Measurements from ENCODE around the gene IGLON5.

IGLON5 gene

DNA sequence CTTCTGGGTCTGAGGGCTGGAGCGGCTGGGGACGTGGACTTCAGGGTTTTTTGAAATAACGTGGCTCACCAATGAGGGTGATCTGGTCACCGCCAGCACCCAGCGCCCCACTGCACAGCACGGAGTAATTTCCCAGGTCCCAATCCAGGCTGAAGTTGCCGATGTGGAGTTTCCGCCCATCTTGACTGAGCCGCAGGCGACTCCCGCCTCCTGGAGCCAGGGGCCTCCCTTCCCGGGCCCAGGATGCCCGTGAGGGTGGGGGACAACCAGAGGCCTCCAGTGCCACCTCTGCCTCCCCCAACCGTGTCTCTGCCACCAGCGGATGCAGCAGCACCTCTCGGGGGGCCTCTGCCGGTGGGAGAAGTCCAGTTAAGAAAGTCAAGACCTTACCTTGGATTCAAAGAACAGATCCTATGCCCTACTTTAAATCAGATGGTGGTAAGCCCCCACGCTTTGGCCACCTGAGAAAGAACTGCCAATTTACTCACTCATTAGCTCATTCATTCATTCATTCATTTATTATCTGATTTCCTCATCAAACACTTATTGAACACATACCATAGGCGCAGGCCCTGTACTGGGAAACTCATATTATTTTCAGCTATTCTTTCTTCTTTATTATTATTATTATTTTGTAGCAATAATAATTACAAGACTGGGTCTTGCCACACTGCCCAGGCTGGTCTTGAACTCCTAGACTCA, 26.6 kb downstream of the IGLON5 start:
- TF ChIP-seq, protein P1, sequence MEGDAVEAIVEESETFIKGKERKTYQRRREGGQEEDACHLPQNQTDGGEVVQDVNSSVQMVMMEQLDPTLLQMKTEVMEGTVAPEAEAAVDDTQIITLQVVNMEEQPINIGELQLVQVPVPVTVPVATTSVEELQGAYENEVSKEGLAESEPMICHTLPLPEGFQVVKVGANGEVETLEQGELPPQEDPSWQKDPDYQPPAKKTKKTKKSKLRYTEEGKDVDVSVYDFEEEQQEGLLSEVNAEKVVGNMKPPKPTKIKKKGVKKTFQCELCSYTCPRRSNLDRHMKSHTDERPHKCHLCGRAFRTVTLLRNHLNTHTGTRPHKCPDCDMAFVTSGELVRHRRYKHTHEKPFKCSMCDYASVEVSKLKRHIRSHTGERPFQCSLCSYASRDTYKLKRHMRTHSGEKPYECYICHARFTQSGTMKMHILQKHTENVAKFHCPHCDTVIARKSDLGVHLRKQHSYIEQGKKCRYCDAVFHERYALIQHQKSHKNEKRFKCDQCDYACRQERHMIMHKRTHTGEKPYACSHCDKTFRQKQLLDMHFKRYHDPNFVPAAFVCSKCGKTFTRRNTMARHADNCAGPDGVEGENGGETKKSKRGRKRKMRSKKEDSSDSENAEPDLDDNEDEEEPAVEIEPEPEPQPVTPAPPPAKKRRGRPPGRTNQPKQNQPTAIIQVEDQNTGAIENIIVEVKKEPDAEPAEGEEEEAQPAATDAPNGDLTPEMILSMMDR (IDR thresholded peaks at IDR 0.05; ENCODE audit: low read depth, low read length), result no peak
- DNase-seq (ENCODE audit: low read depth in 2 of 2), result no peak
- no peak overlapping the region for H3K4me3 ChIP-seq (replicated peaks in 1 of 2; ENCODE audit: low read depth in 2 of 2, low read length in 2 of 2)

DNA sequence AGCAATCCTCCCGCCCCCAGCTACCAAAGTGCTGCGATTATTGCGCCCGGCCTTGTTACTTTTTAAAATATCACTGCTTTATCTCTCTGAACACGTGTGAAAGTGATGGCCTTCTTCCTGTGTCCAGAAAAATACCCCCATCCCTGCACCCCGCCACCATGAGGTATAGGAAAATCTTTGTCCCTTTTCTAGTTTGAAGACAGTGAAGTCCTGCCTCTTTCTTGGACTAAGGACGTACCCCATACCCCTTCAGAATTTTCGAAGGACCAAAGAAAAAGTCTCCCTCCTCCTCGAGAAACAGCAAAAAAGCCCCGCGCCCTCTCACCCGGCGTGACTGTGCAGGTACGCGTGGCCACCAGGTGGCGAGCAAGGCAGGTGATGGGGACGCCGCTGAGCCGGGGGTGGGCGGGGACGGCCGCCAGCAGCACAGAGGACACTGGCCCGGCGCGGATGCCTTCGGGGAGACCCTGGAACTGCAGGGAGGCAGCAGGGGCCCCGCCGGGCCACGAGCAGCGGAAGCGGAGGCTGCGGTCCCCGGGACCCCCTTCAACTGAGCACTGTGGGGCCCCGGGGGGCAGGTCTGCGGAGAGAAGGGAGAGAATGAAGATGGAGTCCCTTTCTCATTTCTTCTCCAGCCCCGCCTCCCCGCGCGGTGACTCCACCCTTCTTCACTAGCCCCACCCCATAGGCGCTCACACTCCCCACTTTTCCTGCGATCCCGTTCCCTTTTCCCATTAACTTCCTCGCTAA, 27.3 kb downstream of the IGLON5 start:
- H3K4me3 ChIP-seq (replicated peaks in 1 of 2; ENCODE audit: low read depth in 2 of 2, low read length in 2 of 2), result peak overlapping the region; percentile 63 to 66
- TF ChIP-seq, protein P1 (IDR thresholded peaks at IDR 0.05; ENCODE audit: low read depth, low read length), result peak; percentile 79
- peak; percentile 79 to 82 for DNase-seq (ENCODE audit: low read depth in 2 of 2)

DNA sequence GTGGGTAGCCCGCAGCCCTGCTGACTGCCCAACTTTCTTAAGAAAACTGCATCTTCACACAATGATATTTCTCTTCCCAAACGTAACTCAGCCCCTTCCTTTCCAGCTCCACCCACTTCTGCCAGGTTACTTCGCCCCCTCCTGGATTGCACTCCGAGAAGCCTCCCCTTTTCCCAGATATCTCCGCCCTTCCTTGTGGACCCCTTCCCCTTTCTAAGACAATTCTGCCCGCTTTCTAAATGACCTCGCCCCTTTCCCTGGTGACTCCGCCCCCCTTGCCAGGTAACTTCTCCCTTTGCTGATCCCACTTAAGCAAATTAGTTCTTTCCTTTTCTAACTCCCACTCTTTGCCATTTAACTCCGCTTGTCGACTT, 27.9 kb downstream of the IGLON5 start:
- H3K4me3 ChIP-seq (replicated peaks in 1 of 2; ENCODE audit: low read depth in 2 of 2, low read length in 2 of 2), result peak overlapping the region; percentile 63 to 66
- DNase-seq (ENCODE audit: low read depth in 2 of 2), result no peak
- TF ChIP-seq, protein P1 (IDR thresholded peaks at IDR 0.05; ENCODE audit: low read depth, low read length), result no peak

DNA sequence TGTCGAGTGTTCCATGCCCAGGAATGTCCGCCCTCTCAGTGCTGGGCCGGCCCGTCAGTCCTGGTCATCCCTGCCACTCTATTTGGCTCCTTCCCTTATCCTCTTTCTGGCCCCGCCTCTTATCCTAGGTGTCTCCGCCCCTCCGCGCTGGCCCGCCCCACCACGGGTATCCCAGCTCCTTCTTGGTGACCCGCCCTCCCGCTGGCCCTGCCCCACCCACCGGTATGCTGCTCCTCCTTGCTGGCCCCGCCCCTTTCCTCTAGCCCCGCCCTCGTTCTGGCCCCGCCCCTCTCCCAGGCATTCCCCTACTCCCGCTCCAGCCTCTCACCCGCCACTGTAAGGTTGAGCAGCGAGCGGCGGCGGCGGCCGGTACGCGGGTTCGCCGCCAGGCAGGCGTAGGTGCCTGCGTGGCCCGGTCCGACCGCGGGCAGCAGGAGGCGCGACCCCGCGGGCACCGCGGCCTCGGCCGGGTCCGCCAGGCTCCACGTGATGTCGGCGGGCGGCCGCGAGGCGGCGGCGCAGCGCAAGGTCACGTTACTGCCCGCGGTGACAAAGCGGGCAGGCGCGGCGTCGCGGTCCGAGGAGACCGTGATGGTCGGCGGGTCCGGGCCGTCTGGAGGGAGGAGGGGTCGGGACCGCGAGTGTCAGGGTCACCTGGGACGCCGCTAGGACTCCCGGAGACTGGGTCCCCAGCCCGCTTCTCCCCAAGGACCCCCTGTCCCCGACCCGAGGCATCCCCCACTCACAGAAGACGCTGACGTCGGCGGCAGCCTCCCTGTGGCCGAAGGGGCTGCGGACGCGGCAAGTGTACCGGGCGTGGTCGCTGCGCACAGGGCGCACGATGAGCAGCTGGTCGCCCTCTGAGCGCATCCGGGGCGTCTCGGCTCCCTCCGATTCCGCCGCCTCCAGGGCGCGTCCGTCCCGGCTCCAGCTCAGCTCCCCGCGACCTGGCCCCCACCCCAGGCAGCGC, 28.5 kb downstream of the IGLON5 start:
- TF ChIP-seq, protein P1 (IDR thresholded peaks at IDR 0.05; ENCODE audit: low read depth, low read length), result no peak
- DNase-seq (ENCODE audit: low read depth in 2 of 2), result peak; percentile 98 to 99
- peak overlapping the region; percentile 63 to 66 for H3K4me3 ChIP-seq (replicated peaks in 1 of 2; ENCODE audit: low read depth in 2 of 2, low read length in 2 of 2)

DNA sequence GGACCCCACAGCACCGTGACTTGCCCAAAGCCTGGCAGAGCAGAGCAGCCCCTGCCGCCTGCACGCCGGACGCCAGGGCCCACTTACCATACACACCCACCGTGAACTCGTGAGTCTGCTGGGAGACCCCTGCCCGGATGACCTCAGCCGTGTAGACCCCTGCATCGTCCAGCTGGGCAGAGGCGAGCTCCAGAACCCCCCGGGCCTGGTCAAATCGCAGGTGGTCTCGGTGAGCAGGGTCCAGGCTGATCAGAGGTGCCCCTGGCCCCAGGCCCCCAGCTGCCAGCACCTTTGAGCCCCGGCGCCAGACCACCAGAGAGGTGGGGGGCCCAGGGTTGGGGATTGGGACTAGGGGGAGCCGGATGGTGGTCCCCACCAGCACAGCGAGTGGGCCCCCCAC, 29.6 kb downstream of the IGLON5 start:
- TF ChIP-seq, protein P1 (IDR thresholded peaks at IDR 0.05; ENCODE audit: low read depth, low read length), result no peak
- DNase-seq (ENCODE audit: low read depth in 2 of 2), result no peak
- no peak overlapping the region for H3K4me3 ChIP-seq (replicated peaks in 1 of 2; ENCODE audit: low read depth in 2 of 2, low read length in 2 of 2)

DNA sequence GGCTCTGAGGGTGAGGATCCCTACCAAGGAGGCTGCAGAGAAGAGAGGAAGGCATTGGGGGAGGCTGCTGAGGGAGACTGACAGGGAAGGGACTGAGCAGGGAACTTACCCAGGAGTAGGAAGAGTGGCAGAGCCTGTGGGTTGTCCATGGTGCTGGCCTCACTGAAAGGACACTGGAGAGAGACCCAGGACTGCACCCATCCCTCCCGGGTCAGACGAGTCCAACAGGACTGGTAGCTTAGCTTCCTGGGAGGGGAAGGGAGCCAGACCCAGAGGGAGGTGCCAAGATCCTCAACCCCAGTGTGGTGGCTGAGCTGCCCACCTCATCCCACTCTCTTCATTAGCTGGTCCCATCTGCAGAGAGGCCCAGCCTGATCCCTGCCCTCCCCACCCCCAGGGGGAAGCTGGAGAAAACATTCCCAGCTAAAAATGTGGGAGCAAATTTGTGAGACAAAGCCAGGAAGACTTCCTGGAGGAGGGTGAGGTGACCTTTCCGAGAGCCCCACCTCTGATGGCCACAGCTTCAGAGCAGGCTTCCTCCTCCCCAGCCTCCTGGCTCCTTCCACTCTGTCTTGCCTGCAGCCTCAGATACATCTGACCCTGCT, 30.6 kb downstream of the IGLON5 start, which contains the start of gene VSIG10L:
TSS of gene VSIG10L (minus strand) at position 164 of the 605 bp plus-strand sequence. CDS start at position 149, 15 bp downstream.
- DNase-seq (ENCODE audit: low read depth in 2 of 2), result no peak
- TF ChIP-seq, protein P1 (IDR thresholded peaks at IDR 0.05; ENCODE audit: low read depth, low read length), result no peak
- H3K4me3 ChIP-seq (replicated peaks in 1 of 2; ENCODE audit: low read depth in 2 of 2, low read length in 2 of 2), result no peak within 1 kb of the TSS
